SKM-1 (cell line): Measurements from ENCODE around the gene AOC3.
"Not testable (repeated sequence)": the region's sequence is repeated elsewhere in the genome, so short reads cannot be mapped to it uniquely, and the experiment has no call there.

Experiments used
- DNase-seq: peaks from one replicate; lab custom pipeline; 2025; ENCODE audit not compliant: unreplicated experiment; lab: John Stamatoyannopoulos, UW

The AOC3 gene

DNA sequence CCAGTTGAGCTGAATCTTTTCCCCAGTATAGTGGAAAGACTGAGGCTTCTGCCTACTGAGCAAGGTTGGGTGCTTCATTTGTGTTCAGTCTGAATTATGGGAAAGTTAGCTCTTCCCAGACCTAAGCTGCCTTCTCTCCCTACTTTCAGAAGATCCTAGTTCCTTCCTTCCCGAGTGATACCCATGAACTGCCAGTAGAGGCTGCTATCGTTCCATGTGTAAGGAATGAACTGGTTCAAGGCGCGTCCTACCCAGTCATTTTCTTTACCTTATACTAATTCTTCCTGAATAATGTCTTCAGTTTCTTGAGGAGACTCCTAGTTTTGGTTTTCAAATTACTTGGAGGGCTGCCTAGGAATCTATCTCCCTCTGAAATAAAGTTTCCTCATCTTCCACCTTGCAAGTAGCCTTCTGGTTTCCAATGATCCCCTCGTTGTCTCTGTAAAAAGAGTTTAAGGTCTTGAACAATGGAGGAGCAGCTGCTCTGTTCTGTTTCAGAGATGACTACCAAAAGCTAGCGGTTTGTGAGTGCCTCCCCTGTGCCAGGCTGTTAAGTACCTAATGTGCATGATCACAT lies 7.6 kb upstream of the AOC3 start:
- DNase-seq: no peak

DNA sequence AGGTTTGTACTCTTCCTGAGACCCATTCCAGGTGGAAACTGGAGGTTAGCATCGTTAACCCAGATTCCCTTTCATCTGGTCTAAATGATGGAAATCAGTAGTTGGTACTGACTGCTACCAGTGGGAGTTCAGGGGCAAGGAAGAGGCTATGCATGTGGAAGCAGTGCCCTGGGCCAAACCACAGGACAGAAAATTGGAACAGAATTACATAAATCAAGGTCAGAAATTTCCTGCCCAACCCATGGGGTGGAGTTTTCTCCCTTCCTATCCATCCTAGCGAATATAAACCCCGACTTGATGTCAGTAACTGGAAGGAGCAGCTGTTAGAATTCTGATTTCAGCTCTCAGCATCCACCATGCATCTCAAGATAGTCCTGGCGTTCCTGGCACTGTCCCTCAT lies 6.7 kb upstream of the AOC3 start, which contains the start of gene AOC2:
Gene AOC2 (plus strand): TSS at position 310 of the 400 bp plus-strand sequence. CDS start 47 bp downstream, at position 357.
- DNase-seq: no peak

DNA sequence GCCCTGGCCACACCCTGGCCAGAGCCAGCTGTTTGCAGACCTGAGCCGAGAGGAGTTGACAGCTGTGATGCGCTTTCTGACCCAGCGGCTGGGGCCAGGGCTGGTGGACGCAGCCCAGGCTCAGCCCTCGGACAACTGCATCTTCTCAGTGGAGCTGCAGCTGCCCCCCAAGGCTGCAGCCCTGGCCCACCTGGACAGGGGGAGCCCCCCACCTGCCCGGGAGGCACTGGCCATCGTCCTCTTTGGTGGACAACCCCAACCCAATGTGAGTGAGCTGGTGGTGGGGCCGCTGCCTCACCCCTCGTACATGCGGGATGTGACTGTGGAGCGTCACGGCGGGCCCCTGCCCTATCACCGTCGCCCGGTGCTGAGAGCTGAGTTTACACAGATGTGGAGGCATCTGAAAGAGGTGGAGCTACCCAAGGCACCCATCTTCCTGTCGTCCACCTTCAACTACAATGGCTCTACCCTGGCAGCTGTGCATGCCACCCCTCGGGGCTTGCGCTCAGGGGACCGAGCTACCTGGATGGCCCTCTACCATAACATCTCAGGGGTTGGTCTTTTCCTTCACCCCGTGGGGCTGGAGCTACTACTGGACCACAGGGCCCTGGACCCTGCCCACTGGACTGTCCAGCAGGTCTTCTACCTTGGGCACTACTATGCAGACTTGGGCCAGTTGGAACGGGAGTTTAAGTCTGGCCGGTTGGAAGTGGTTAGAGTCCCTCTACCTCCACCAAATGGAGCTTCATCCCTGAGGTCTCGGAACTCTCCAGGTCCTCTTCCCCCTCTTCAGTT lies 6.0 kb upstream of the AOC3 start:
- DNase-seq: no peak

DNA sequence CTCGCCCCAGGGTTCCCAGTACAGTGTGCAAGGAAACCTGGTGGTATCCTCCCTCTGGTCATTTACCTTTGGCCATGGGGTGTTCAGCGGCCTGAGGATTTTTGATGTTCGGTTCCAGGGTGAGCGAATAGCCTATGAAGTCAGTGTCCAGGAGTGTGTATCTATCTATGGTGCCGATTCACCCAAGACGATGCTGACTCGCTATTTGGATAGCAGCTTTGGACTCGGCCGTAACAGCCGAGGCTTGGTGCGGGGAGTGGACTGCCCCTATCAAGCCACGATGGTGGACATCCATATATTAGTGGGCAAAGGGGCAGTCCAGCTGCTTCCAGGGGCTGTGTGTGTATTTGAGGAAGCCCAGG lies 5.5 kb upstream of the AOC3 start:
- no peak for DNase-seq

DNA sequence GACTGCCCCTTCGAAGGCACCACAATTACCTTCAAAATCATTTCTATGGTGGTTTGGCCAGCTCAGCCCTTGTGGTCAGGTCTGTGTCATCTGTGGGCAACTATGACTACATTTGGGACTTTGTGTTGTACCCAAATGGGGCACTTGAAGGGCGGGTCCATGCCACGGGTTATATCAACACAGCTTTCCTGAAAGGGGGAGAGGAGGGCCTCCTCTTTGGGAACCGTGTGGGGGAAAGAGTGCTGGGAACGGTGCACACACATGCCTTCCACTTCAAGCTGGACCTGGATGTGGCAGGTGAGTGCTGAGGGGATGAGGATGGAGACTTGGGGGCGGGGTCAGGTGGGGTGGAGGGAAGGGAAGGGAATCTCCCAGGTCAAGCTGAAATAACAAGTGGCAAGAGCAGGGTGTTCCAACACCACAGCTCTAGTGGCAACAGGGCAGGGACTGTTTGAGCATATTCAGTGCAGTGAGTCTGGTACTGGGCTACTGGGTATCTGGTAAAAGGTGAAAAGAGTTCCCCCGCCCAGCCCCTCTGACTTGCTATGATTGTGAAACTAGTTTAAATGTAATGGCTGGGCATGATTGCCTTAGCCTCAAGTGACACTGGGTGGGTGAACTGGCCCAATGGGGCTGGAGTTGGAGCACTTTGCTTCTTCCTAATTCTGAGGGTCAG lies 4.9 kb upstream of the AOC3 start:
- DNase-seq: no peak

DNA sequence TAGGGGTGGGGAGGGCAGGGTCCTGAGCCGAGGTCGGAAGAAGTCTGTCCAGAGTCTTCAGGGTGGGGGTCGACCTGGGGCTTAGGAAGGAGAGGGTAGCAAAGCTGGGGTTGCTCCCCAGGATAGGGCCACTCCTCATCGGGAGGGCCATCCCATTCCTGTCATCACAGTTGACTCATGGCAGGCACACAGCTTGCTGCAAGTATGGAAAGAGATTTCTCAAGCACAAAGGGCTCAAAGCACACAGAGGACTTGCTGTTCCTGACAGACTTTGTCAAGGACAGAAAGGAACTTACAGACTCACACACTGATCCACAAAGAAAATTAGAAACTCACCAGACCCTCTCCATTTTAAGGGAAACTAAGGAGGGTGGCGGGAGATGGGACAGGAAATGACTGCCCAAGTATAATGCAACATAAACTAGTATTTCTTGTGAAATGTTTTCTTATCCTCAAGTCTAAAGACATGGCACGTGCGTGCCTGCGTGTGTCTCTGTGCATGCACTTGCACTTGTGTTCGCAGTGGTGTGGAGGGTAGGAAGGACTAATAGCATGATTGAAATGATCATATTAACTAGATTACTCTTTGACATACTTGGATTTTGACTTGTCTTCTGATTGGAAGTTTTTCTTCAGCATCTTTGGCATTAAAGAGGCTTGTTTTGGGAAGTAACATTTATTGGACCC lies 4.3 kb upstream of the AOC3 start:
- DNase-seq: no peak

DNA sequence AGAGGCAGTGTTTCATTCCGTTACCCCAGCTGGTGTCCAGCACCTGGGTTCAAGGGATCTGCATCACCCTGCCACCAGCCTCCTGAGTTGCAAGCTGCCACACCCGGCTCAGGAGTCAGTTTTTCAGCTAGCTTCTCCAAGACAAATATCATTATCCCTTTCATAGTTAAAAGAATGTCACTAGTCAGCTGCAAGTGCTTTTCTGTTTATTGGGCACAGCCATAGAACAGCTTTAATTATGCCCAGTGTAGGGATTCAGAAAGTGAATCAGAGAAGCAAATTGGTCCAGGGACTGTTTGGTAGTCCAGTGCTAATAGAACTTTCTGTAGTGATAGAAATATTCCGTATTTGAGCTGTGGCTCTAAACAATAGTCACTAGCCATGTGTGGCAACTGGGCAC lies 2.9 kb upstream of the AOC3 start:
- no peak for DNase-seq

DNA sequence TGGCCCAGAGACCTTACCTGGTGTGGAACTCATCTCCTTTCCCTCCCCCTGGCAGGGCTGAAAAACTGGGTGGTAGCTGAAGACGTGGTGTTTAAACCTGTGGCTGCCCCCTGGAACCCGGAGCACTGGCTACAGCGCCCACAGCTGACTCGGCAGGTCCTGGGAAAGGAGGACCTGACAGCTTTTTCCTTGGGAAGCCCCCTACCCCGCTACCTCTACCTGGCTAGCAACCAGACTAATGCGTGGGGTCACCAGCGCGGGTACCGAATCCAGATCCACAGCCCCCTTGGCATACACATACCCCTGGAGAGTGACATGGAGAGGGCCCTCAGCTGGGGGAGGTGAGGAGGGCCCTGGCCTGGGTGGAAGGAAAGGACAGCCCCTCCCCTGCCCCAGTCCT lies 2.0 kb upstream of the AOC3 start:
- no peak for DNase-seq

DNA sequence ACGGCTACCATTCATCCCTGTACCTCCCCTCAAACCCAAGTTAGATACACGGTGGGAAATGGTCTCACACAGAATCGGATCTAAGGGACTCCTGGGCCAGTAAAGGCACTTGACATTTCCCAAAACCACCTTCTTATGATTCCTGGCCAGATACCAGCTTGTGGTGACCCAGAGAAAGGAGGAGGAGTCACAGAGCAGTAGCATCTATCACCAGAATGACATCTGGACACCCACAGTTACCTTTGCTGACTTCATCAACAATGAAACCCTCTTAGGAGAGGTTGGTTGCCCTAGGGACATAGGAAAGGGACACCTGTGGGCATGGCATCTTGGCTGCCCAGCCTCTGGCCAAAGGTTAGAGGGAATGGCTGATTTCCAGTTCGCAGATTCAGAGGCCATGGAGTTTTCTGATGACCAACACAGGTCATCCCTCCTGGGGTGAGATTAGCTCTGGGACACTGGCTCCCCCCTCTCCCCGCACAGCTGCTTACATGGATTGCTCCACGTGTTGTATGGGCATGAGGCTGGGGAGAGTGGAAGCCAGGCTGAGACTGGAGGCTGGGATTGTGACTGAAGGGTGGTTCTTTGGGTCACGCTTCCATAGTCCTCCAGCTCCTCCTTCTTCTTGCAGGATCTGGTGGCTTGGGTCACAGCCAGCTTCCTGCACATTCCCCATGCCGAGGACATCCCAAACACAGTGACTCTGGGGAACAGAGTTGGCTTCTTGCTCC lies 1.4 kb upstream of the AOC3 start:
- DNase-seq: no peak

DNA sequence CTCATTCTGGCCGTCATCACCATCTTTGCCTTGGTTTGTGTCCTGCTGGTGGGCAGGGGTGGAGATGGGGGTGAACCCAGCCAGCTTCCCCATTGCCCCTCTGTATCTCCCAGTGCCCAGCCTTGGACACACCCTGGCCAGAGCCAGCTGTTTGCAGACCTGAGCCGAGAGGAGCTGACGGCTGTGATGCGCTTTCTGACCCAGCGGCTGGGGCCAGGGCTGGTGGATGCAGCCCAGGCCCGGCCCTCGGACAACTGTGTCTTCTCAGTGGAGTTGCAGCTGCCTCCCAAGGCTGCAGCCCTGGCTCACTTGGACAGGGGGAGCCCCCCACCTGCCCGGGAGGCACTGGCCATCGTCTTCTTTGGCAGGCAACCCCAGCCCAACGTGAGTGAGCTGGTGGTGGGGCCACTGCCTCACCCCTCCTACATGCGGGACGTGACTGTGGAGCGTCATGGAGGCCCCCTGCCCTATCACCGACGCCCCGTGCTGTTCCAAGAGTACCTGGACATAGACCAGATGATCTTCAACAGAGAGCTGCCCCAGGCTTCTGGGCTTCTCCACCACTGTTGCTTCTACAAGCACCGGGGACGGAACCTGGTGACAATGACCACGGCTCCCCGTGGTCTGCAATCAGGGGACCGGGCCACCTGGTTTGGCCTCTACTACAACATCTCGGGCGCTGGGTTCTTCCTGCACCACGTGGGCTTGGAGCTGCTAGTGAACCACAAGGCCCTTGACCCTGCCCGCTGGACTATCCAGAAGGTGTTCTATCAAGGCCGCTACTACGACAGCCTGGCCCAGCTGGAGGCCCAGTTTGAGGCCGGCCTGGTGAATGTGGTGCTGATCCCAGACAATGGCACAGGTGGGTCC lies 607 bp downstream of the AOC3 start:
- not testable (repeated sequence) for DNase-seq

DNA sequence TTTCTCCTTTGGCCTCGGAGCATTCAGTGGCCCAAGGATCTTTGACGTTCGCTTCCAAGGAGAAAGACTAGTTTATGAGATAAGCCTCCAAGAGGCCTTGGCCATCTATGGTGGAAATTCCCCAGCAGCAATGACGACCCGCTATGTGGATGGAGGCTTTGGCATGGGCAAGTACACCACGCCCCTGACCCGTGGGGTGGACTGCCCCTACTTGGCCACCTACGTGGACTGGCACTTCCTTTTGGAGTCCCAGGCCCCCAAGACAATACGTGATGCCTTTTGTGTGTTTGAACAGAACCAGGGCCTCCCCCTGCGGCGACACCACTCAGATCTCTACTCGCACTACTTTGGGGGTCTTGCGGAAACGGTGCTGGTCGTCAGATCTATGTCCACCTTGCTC lies 1.4 kb downstream of the AOC3 start:
- DNase-seq: no peak

DNA sequence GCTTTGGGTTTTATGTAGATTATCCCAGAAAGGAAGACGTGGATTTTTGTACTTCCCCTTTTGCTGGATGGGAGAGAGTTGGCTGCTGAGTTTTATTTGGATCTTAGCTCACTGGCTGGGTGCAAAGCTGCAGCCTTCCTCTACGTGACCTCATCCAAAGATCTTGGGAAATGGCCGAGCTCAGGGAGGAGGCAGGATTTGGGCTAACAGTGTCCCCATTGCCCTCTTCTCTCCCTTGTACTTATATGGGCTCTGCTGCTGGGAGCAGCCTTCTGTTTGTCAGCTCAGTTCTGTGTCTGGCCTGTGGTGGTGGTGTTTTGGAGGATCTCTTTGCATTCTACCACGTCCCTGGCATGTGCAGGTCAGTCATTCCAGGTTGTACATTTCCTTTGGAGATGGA lies 2.0 kb downstream of the AOC3 start:
- no peak for DNase-seq

DNA sequence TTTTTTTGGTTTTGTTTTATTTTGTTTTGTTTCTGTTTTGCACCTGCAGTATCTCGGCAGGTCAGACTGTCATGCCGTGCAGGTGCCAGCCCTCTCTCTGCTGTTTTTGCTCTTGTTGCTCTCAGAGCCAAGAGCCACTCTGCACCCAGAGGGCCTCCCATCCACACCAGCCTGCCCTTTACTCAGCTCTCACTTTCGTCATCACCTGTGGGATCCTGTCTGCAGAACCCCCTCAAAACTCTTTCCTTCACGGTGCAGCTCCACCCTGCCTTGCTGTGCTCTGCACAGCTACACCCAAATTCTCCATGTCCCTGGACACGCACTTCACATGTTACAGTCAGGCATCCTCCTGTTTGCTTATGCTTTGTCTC lies 2.6 kb downstream of the AOC3 start:
- DNase-seq: no peak

DNA sequence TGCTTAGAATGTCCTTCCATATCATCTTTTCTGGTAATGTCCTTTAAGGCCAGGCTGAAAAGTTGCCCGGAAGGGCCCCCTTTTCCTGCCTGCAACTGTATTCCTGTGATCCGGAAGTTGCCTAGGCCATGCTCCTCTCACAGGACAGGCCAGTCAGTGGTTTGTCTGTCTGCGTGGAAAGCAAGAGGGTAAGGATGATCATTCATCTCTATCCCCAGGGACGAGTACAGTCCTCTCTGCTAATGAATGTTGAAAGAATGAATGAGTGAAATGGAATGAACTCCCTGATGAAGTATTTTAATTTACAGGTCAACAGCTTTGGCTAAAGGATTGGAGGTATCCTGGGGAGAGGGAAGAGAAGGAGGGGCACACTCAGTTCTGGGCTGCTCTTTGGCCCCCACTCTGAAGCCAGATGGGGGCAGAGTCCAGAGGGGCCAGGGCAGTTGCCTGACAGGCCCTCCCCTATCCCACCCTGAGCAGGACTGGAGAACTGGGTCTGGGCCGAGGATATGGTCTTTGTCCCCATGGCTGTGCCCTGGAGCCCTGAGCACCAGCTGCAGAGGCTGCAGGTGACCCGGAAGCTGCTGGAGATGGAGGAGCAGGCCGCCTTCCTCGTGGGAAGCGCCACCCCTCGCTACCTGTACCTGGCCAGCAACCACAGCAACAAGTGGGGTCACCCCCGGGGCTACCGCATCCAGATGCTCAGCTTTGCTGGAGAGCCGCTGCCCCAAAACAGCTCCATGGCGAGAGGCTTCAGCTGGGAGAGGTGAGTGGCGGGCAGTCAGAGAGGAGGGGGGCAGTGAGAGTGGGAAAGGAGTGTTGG lies 3.2 kb downstream of the AOC3 start:
- DNase-seq: no peak

DNA sequence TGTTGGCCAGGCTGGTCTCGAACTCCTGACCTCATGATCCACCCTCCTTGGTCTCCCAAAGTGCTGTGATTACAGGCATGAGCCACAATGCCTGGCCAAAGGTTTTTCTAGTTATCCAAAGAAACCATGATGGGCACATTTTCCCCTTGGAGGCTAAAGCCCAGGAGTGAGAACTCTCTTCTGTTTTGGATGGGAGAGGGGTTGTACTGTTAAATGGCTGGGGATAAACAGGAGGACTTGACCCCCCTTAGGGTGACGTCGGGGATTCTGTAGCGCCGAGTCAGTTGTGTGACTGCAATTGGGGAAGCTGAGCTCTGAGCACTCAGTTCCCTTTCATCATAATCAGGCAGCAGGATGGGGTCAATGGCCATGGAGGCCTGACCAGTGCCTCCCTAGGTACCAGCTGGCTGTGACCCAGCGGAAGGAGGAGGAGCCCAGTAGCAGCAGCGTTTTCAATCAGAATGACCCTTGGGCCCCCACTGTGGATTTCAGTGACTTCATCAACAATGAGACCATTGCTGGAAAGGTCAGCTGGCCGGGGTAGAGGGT lies 4.1 kb downstream of the AOC3 start:
- no peak for DNase-seq

DNA sequence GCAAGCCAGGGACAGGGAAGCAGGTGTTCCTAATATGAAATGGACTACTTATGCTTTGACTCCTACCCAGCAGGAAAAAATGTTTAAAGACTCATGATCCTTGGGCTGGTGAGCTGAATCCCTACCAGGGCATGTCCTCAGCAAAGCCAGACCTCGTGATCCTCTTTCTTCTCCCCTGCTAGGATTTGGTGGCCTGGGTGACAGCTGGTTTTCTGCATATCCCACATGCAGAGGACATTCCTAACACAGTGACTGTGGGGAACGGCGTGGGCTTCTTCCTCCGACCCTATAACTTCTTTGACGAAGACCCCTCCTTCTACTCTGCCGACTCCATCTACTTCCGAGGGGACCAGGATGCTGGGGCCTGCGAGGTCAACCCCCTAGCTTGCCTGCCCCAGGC lies 5.1 kb downstream of the AOC3 start:
- not testable (repeated sequence) for DNase-seq

DNA sequence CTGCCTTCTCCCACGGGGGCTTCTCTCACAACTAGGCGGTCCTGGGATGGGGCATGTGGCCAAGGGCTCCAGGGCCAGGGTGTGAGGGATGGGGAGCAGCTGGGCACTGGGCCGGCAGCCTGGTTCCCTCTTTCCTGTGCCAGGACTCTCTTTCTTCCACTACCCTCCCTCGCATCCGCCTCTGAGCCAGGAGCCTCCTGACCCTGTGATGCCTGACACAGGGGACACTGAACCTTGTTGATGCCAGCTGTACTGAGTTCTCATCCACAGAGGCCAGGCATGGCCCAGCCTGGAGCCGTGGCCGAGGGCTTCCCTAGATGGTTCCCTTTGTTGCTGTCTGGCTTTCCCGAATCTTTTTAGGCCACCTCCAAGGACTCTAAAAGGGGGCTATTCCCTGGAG lies 5.5 kb downstream of the AOC3 start:
- DNase-seq: not testable (repeated sequence)

DNA sequence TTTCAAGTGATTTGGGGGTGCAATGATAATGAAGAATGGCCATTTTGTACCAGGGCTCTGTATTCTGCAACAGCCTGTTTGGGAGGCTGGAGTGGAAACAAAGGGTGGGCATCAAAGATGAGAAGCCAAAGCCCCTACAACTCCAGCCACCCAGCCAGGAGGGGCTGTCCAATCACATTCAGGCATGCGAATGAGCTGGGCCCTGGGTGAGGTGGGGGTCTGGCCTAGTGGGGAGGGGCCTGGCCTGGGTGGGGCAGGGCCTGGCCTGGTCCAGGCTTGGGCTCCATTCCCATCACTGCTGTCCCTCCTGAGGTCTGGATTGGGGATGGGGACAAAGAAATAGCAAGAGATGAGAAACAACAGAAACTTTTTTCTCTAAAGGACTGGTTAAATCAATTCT lies 6.4 kb downstream of the AOC3 start:
- no peak for DNase-seq

DNA sequence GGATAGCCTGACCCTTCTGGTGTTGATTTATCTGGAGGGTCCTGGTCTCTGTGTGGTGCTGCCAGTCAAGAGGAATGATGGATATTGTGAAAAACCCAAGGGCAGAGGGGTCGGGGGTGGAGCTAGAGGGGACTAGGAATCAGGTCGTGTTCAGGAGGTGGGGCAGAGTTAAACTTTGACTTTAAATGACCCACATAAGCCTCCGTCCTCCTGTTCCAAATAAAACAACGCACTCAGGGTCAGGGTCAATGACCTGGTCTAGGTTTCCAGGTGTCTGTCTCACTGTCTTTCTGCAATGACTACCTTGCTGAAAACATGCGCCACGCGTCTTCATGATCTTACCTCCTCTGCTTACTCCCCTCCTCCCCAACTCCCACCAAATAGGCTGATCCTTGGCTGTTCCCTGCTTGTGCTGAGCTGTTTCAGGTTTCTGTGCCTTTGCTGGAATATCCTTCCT lies 14.7 kb downstream of the AOC3 start:
- no peak for DNase-seq
